MM.1S (cell line): ENCODE data around the gene MSI2.
"Not testable (repeated sequence)": the region's sequence is repeated elsewhere in the genome, so short reads cannot be mapped to it uniquely, and the experiment has no call there.

Experiments used
- DNase-seq: peaks from one replicate; pipeline ENCODE4 v3.0.0-alpha.2; 2015
- H2AFZ ChIP-seq: fragments of 300-600 bp; sonication (generic); 2 replicates; pipeline ENCODE4 v1.6.0; 2016; ENCODE audit warnings: antibody characterized with exemption, low read length
- H3F3A ChIP-seq: fragments of 300-600 bp; sonication (generic); 2 replicates; pipeline ENCODE4 v1.6.1; 2016; ENCODE audit warnings: mild to moderate bottlenecking, antibody characterized with exemption, low read length, moderate library complexity, mixed read lengths; ENCODE audit not compliant: insufficient read depth
- H3K27ac ChIP-seq: fragments of 300-600 bp; sonication (generic); 2 replicates; pipeline ENCODE4 v1.5.1; 2016; ENCODE audit warnings: mild to moderate bottlenecking, low read length
- H3K27me3 ChIP-seq: fragments of 300-600 bp; sonication (generic); replicated peaks from 2 replicates; pipeline ENCODE4 v1.6.0; 2016; ENCODE audit warnings: low read length; ENCODE audit not compliant: insufficient read depth
- H3K36me3 ChIP-seq: fragments of 300-600 bp; sonication (generic); replicated peaks from 2 replicates; pipeline ENCODE4 v1.6.1; 2016; ENCODE audit warnings: mild to moderate bottlenecking, low read length, mixed read lengths; ENCODE audit not compliant: insufficient read depth
- H3K4me1 ChIP-seq: fragments of 300-600 bp; sonication (generic); 2 replicates; pipeline ENCODE4 v1.6.1; 2016; ENCODE audit warnings: low read length, mixed read lengths
- H3K4me2 ChIP-seq: fragments of 300-600 bp; sonication (generic); 2 replicates; pipeline ENCODE4 v1.6.0; 2016; ENCODE audit warnings: low read depth, low read length
- H3K4me3 ChIP-seq: fragments of 300-600 bp; sonication (generic); 2 replicates; pipeline ENCODE4 v1.5.1; 2016; ENCODE audit warnings: low read length, mixed read lengths
- H3K79me2 ChIP-seq: fragments of 300-600 bp; sonication (generic); 2 replicates; pipeline ENCODE4 v1.6.1; 2016; ENCODE audit warnings: mixed run types, low read length, mixed read lengths
- H3K9ac ChIP-seq: fragments of 300-600 bp; sonication (generic); 2 replicates; pipeline ENCODE4 v1.6.1; 2016; ENCODE audit warnings: low read length, mixed read lengths
- H3K9me2 ChIP-seq: fragments of 300-600 bp; sonication (generic); replicated peaks from 2 replicates; pipeline ENCODE4 v1.6.1; 2016; ENCODE audit warnings: mild to moderate bottlenecking, low read length, mixed read lengths; ENCODE audit not compliant: insufficient read depth
- H3K9me3 ChIP-seq: fragments of 300-600 bp; sonication (generic); replicated peaks from 2 replicates; pipeline ENCODE4 v1.6.1; 2016; ENCODE audit warnings: mild to moderate bottlenecking, low read length, mixed read lengths; ENCODE audit not compliant: insufficient read depth
- H4K20me1 ChIP-seq: fragments of 300-600 bp; sonication (generic); 2 replicates; pipeline ENCODE4 v1.6.1; 2016; ENCODE audit warnings: mild to moderate bottlenecking, low read length, moderate library complexity, mixed read lengths; ENCODE audit not compliant: insufficient read depth
- EZH2 ChIP-seq: fragments of 300-600 bp; sonication (generic); optimal IDR thresholded peaks from 2 replicates; pipeline ENCODE3; 2017; ENCODE audit warnings: low read depth, mild to moderate bottlenecking, antibody characterized with exemption, low read length, mixed read lengths
- EZH2phosphoT487 ChIP-seq: fragments of 300-600 bp; sonication (generic); IDR thresholded peaks from 2 replicates; pipeline ENCODE4 v1.6.1; 2018; ENCODE audit warnings: antibody characterized with exemption, low read length
- TF ChIP-seq, protein P1 (sequence below): fragments of 300-600 bp; sonication (generic); IDR thresholded peaks from 2 replicates; pipeline ENCODE4 v1.5.1; 2016; ENCODE audit warnings: antibody characterized with exemption, low read length, mixed read lengths

The MSI2 gene

DNA sequence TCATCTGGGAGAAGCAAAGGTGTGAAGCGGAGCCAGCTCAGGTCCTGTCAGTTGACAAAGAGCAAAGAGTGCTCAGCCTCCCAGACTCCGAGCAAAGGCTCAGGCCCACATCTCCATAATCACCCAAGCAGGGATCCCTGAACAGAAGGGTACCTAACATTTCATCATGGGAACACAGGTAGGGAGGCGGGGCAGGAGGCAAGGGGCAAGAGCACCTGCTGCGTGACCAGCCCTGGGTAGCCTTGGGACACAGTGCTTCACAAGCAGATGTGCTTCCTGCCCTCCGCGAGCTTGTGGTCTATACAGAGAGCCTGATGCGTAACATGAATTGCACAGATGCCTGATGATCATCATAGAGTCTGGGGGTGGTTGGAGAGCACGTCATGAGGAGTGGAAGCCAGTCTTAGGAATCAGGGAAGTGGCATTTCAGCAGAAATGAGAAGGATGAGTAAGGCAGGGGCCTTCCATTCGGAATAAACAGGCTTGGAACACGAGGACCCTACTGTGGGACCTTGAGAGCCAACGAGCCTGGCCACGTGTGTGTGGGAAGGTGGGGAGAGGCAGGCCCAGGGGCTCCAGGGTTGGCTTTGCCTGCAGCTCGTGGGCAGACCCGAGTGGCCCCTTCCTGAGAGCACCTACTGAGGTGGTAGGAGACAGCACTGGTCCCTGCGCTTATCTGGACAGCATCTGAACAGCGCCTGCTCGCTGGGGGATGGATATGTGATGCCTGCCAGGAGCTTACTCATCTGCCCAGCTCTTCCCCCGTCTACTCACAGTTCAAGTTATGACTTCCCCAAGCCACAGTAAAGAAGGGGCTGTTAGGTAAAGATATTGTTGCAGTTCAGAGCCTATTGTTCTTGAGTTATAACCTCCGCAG lies 363.0 kb downstream of the MSI2 start:
- Histone ChIP-seq H3K79me2 (no peaks in the 10 kb centered on the region), H3K27ac (no peak overlapping the region), H3K9me3 (no peaks in the 10 kb centered on the region), H4K20me1 (no peaks in the 10 kb centered on the region), H3K4me3 (no peak overlapping the region), H3K4me2 (no peak overlapping the region), H3K4me1 (no peaks in the 10 kb centered on the region), H3F3A (no peaks in the 10 kb centered on the region), H3K9ac (no peak overlapping the region), H3K9me2 (no peaks in the 10 kb centered on the region), H3K27me3 (no peaks in the 10 kb centered on the region), H2AFZ (no peak overlapping the region), H3K36me3 (peaks cover 3% of the 10 kb centered on the region; the same call in 1 of the 2 replicates)
- DNase-seq: no peak
- no peak for TF ChIP-seq EZH2phosphoT487
- TF ChIP-seq, protein P1, sequence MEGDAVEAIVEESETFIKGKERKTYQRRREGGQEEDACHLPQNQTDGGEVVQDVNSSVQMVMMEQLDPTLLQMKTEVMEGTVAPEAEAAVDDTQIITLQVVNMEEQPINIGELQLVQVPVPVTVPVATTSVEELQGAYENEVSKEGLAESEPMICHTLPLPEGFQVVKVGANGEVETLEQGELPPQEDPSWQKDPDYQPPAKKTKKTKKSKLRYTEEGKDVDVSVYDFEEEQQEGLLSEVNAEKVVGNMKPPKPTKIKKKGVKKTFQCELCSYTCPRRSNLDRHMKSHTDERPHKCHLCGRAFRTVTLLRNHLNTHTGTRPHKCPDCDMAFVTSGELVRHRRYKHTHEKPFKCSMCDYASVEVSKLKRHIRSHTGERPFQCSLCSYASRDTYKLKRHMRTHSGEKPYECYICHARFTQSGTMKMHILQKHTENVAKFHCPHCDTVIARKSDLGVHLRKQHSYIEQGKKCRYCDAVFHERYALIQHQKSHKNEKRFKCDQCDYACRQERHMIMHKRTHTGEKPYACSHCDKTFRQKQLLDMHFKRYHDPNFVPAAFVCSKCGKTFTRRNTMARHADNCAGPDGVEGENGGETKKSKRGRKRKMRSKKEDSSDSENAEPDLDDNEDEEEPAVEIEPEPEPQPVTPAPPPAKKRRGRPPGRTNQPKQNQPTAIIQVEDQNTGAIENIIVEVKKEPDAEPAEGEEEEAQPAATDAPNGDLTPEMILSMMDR: no peak
- TF ChIP-seq EZH2: no peak

DNA sequence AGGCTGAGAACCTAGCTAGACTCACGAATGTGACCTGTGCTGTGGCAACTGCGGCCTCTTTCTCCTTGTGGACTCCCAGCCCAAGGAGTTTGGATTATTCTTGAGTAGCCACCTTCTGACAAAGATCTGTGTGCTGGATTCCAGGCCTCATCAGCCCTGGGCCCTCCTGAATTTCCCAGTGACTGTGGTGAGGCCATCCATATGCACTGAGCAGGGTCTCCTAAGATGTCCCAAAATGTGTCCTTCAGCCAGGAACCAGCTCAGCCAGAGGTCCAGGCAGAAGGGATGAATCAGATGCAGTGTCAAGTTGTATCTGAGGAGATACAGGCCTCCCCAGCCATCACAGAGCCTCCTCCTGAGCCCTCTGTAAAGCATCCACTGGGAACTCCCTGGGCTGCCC lies 364.3 kb downstream of the MSI2 start:
- H3K36me3 ChIP-seq: peaks cover 3% of the 10 kb centered on the region; the same call in 1 of the 2 replicates
- TF ChIP-seq, protein P1: no peak
- no peak for TF ChIP-seq EZH2
- no peak for TF ChIP-seq EZH2phosphoT487
- H4K20me1 ChIP-seq: no peaks in the 10 kb centered on the region
- H3K4me1 ChIP-seq: no peaks in the 10 kb centered on the region
- no peak overlapping the region for H3K27ac ChIP-seq
- no peaks in the 10 kb centered on the region for H3K9me2 ChIP-seq
- no peak overlapping the region for H3K4me2 ChIP-seq
- no peak overlapping the region for H3K9ac ChIP-seq
- no peaks in the 10 kb centered on the region for H3K9me3 ChIP-seq
- no peak overlapping the region for H2AFZ ChIP-seq
- H3K4me3 ChIP-seq: no peak overlapping the region
- no peaks in the 10 kb centered on the region for H3K79me2 ChIP-seq
- DNase-seq: no peak
- no peaks in the 10 kb centered on the region for H3K27me3 ChIP-seq
- H3F3A ChIP-seq: no peaks in the 10 kb centered on the region

DNA sequence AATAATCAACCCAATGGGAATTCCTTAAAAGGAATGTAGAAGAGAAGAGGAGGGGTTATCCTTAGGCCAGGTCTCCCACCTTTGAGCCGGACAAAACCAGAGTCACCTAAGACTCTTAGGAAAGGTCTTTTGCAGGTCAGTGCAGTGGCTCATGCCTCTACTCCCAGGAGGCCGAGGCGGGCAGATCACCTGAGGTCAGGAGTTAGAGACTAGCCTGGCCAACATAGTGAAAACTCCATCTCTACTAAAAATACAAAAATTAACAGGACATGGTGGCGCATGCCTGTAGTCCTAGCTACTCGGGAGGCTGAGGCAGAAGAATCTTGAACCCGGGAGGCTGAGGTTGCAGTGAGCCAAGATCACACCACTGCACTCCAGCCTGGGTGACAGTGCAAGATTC lies 365.5 kb downstream of the MSI2 start:
- not testable (repeated sequence) for H3F3A ChIP-seq, H3K27me3 ChIP-seq, H3K36me3 ChIP-seq, H4K20me1 ChIP-seq, H3K27ac ChIP-seq, H3K4me3 ChIP-seq, H3K9me2 ChIP-seq, H3K4me1 ChIP-seq, H2AFZ ChIP-seq, H3K9me3 ChIP-seq, DNase-seq, H3K79me2 ChIP-seq, H3K9ac ChIP-seq, H3K4me2 ChIP-seq

DNA sequence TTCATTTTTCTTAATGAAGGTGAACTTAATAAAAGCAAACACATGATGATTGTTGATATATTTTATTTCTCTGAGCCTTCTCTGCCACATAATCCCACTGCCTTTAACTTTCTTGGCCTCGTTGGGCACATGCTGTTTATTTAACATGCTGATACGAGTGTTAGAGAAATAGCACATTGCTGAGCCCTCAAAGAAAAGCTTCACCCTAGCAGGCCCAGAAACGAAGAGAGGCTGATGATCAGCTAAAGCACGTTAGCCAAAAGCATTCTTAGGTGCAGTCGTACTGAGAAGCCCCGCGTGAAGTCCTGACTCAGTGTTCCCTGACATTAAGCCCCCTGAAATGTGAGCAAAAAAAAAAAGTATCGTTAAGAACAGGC lies 366.0 kb downstream of the MSI2 start:
- no peaks in the 10 kb centered on the region for H3K36me3 ChIP-seq
- TF ChIP-seq EZH2 (no peak), EZH2phosphoT487 (no peak)
- TF ChIP-seq, protein P1: no peak
- H3K9ac ChIP-seq: no peak overlapping the region
- no peaks in the 10 kb centered on the region for H3K27me3 ChIP-seq
- no peaks in the 10 kb centered on the region for H4K20me1 ChIP-seq
- H3K4me1 ChIP-seq: no peaks in the 10 kb centered on the region
- no peak overlapping the region for H2AFZ ChIP-seq
- no peaks in the 10 kb centered on the region for H3F3A ChIP-seq
- no peak overlapping the region for H3K27ac ChIP-seq
- H3K9me2 ChIP-seq: no peaks in the 10 kb centered on the region
- no peak for DNase-seq
- H3K9me3 ChIP-seq: no peaks in the 10 kb centered on the region
- no peak overlapping the region for H3K4me3 ChIP-seq
- no peak overlapping the region for H3K4me2 ChIP-seq
- H3K79me2 ChIP-seq: no peaks in the 10 kb centered on the region
